Esophagus mucosa (tissue), 1 donor: ENCODE measurements around the gene HTR3C. TPM values are rescaled to one million over a fixed set of nuclear protein-coding genes. Genes with fewer than 3 reads are reported as not detected.
"Not testable (repeated sequence)": the region's sequence is repeated elsewhere in the genome, so short reads cannot be mapped to it uniquely, and the experiment has no call there.

Experiments used
- ATAC-seq: fragments of 200-7000 bp; cut with Tn5 transposase; one replicate; pipeline ENCODE4 v1.9.1; 2020
- total RNA-seq: library from RNA; stranded (reverse); gene quantifications from one replicate; pipeline ENCODE4 v1.2.4, GENCODE V29; 2023
- donor health status: DM: yes; HTN: yes; CAD: no.

Gene HTR3C
- total RNA-seq, 1 donor from 2014 or later = not detected

DNA sequence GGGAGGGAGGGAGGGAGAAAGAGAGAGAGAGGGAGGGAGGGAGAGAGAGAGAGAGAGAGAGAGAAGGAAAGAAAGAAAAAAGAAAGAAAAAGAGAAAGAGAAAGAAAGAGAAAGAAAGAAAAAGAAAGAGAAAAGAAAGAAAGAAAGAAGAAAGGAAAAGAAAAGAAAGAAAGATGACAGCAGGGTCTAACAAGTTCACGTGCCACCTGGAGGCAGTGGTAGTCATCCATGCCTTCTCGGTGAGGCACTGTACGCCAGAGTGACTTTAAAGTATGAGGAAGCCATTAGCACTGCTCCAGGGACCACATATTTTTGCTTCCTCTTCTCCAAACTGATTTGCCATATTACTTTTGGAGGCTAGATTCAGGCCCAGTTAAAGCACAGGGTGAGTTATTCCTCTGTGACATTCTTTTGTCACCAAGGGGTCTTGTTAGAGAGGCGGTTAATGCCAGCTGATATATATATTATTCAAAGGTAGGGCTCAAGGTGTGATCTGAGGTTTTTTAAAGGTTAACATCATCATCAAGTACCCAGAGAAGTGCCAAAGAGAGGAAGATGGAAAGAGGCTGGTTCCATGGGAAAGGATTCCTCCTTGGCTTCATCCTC lies 21.6 kb upstream of the HTR3C start, which contains the start of gene HTR3D:
HTR3D (plus strand) TSS at position 556 of the 606 bp plus-strand sequence; CDS start at position 556, 0 bp downstream.
- peak; percentile 47 for ATAC-seq

- ATAC-seq = no peak
These were observed 15.0 kb upstream of the HTR3C start for GRCh38 chr3:184037816-184038215.

DNA sequence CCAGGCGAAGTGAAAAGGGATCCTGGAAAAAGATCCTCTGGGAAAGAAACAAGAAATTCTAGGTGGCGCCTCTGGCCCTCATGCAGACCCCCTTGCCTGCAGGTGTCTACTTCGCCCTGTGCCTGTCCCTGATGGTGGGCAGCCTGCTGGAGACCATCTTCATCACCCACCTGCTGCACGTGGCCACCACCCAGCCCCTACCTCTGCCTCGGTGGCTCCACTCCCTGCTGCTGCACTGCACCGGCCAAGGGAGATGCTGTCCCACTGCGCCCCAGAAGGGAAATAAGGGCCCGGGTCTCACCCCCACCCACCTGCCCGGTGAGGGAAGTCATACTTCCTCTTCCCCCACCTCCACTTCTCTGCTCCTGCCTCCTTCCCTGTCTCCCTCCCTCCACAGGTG lies 14.5 kb upstream of the HTR3C start:
- ATAC-seq = peak; percentile 30

DNA sequence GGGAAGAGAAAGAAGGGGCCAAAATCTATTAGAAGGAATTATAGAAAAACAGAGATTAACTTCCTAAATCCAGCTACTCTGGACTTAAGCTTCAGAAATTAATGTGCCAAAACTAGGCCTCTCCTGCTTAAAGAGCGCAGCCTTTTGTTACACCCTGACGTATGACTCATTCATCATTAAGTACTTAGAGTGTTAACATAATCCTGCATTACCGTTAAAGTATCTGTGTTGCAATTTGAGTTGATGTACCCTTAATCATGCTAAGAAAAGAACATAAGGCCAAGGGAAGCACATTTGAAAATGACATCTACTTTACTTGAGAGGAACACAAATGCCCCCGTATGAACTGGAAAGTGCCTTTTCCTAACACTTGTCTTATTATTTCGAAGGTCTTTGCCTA lies 13.4 kb upstream of the HTR3C start:
- peak; percentile 97 for ATAC-seq

- ATAC-seq = no peak
These were observed 12.8 kb upstream of the HTR3C start for GRCh38 chr3:184040010-184040409.

DNA sequence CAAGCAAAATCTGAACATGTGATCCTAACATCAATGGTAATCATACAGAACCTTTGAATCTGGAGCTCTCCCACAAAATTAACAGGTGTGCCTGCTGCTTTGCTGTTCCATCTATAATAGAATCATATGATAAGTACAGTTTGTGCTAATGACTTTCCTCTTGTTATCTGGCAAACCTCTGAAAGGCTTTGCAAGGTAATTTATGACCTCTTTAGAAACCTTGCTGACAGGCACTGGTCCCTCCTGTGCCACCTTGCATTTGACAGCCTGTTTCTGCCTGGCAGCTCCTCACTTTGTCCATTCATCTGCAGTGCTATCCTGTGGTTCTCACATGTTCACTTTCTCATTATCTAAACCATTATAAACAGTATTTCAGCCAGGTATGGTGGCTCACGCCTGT lies 10.2 kb upstream of the HTR3C start:
- no peak for ATAC-seq

DNA sequence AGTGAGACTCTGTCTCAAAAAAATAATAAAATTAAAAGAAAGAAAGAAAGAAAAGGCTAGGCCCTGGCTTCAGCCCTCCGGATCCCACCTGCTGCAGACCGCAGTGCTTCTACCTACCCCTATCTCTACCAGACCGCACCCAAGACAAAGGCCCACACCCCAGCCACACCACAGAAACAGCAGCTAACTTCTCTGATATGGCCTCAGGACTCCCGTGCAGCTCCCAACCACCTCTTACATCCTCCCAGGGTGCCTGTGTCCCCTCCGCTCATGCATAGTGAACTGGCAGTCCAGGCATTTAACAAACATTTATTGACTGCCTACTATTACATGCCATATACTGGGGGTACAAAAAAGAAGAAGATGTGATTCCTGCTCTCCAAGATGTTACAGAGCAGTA lies 6.9 kb upstream of the HTR3C start:
- no peak for ATAC-seq

DNA sequence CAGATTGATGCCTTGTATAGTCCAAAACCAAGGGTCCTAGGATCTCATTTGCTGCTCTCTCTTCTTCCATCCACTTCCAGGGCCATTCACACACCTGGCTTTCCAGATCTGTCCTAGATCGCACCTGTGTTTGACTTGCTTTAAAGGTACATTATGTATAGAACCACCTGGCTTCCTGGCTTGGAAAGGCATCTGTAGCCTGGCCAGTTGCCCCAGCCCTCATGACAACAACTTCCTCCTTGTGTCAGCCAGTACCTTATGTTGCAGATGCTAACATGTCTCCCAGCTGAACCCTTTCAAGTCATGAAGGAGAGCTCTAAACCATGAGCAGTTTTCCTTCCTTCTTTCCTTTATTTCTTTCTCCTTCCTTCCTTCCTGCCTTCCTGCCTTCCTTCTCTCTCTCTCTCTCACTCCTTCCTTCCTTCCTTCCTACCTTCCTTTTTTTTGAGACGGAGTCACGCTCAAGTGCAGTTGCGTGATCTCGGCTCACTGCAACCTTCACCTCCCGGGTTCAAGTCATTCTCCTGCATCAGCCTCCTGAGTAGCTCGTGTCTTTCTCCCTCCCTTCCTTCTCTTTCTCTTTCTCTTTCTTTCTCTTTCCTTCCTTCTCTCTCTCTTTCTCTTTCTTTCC lies 2.5 kb upstream of the HTR3C start:
- peak; percentile 39 for ATAC-seq

- no peak for ATAC-seq
These were observed 5.2 kb downstream of the HTR3C start for GRCh38 chr3:184058029-184058428.

GRCh38 chr3:184059424-184059823 lies 6.6 kb downstream of the HTR3C start:
- no peak for ATAC-seq

- ATAC-seq = no peak
These were observed 9.8 kb downstream of the HTR3C start for GRCh38 chr3:184062637-184063036.

GRCh38 chr3:184066211-184066610 lies 13.4 kb downstream of the HTR3C start:
- no peak for ATAC-seq

GRCh38 chr3:184067573-184068055 lies 14.8 kb downstream of the HTR3C start:
- no peak for ATAC-seq

- ATAC-seq = no peak
These were observed 15.5 kb downstream of the HTR3C start for GRCh38 chr3:184068344-184068743.

- ATAC-seq = not testable (repeated sequence)
These were observed 18.3 kb downstream of the HTR3C start for GRCh38 chr3:184071142-184071541.

DNA sequence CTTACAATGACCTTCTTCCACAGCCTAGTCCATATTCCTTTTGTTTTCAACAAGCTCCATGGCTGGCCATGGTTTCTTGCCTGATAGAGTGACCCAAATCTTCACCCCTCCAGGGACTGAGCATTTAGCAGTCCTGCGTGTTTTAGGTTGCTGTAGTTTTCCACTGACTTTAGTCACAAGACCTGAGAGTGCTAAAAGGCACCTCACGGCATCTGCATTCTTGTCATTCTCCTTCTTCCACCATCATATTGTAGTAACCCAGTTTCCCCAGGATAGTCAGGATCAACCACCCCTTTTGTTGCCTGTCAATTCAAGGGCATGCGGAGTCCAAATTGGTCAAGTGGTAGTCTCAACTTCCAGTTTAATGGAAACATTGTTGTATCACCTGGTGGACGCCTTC lies 20.8 kb downstream of the HTR3C start:
- ATAC-seq = no peak

DNA sequence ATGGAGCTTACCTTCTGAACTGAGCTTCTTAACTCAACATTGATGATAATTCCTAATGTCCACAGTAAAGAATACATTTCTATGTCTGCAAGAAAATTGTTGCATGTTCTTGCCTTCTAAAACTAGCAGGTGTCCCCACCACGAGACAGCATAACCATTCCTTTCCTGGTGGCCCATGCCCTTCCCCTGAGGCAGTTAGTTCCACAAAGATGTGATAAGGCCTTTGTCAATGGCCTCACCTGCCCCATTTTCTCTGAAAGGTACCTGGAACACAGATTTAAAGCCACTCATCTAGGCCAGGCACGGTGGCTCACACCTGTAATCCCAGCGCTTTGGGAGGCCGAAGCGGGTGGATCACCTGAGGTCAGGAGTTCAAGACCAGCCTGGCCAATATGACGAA lies 23.1 kb downstream of the HTR3C start:
- ATAC-seq = no peak

DNA sequence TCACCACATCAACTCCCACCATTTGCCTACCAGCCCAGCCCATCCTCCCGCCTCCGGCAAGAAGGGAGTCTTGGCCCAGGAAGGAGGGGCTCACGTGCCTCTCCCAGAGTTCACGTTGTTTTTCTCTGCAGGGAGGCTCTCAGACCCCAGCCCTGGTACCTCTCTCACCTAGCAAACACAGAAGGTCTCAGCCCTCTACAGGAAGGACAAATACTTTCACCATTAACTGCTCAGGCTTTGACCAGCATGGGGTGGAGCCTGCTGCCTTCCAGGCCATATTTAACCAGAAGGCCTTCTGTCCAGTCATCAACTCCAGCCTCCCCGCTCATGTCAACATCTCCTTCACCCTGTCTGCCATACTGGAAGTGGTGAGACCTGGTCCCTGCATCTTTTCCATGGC lies 25.0 kb downstream of the HTR3C start:
- ATAC-seq = no peak

DNA sequence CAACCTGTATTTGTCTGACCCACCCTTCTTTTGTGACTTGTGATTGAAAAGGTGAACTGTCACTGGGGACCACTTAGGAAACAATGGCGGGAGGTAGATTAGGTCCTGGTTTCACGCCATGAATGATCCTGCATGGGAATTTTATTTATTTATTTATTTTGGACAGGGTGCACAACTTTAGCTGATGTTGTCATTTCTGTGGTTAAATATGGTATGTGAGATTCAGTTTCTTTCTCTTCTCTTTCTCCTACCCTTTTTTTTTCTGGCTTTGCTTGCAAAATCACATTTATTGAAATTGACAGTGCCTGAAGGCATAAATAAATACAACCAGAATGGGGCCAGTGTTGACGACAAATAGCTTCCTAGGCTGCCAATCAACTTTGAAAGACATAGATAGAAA lies 26.0 kb downstream of the HTR3C start:
- ATAC-seq = no peak

- ATAC-seq = no peak
These were observed 28.4 kb downstream of the HTR3C start for GRCh38 chr3:184081116-184081830.

DNA sequence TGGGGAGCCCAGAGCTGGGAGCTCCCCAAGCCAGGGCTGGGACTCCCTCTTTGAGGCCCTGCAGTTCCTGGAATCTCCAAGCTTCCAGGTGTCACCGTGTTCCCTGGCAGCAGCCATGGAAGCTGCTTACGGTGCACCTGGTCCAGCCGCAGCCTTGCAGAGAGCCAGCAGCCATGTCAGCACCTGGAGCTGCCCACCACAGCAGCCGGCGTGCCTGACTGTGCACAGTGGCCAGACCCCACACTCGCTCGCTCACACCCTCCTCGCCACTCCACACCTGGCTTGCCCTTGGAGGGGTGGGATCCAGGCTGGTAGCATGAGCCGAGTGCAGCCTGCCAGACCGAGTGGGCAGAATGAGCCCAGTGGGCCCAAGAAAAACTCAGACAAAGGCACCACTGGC lies 29.2 kb downstream of the HTR3C start:
- no peak for ATAC-seq

GRCh38 chr3:184082465-184082864 lies 29.6 kb downstream of the HTR3C start:
- ATAC-seq = no peak

GRCh38 chr3:184085389-184085852 lies 32.6 kb downstream of the HTR3C start:
- peak; percentile 88 for ATAC-seq

DNA sequence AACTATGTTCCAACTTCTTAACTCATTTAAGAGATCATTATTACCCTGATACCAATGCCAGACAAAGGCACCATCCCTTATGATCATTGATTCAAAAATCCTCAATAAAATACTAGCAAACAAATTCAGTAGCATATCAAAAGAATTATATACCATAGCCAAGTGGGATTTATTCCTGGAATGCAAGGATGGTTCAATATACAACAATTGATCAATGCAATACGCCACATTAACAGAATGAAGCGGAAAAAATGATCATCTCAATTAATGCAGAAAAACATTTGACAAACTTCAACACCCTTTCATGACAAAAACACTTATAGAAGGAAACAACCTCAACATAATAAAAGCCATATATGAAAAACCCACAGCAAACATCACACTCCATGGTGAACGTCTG lies 39.4 kb downstream of the HTR3C start:
- no peak for ATAC-seq
